Trophoblast cell (in vitro differentiated cells and primary cell): ENCODE measurements around the gene DAAM1.

Experiments used
- DNase-seq, 2 donors: peaks; one replicate each; pipeline ENCODE4 v3.0.0-alpha.2; 2016
- H2AFZ ChIP-seq: 2 replicates; pipeline ENCODE4 v1.6.1; 2013; ENCODE audit warnings: low read length, moderate library complexity, mild to moderate bottlenecking; ENCODE audit not compliant: insufficient read depth, poor library complexity
- H2AK5ac ChIP-seq: 2 replicates; pipeline ENCODE4 v1.6.1; 2013; ENCODE audit warnings: mild to moderate bottlenecking, low read length
- H2BK120ac ChIP-seq: 2 replicates; pipeline ENCODE4 v1.6.1; 2013; ENCODE audit warnings: low read length, mild to moderate bottlenecking, moderate library complexity; ENCODE audit not compliant: insufficient read depth, poor library complexity
- H2BK12ac ChIP-seq: 2 replicates; pipeline ENCODE4 v1.6.1; 2013; ENCODE audit warnings: mild to moderate bottlenecking, low read length, moderate library complexity
- H2BK5ac ChIP-seq: 2 replicates; pipeline ENCODE4 v1.6.1; 2013; ENCODE audit warnings: low read length, low read depth, moderate library complexity, mild to moderate bottlenecking; ENCODE audit not compliant: poor library complexity
- H3K14ac ChIP-seq: 2 replicates; pipeline ENCODE4 v1.6.1; 2013; ENCODE audit warnings: mild to moderate bottlenecking, low read length
- H3K18ac ChIP-seq: 2 replicates; pipeline ENCODE4 v1.6.1; 2013; ENCODE audit warnings: mild to moderate bottlenecking, low read length
- H3K23ac ChIP-seq: 2 replicates; pipeline ENCODE4 v1.6.1; 2013; ENCODE audit warnings: low read length
- H3K27ac ChIP-seq: 2 replicates; pipeline ENCODE4 v1.5.1; 2013; ENCODE audit warnings: low read depth, mild to moderate bottlenecking, inconsistent platforms, low read length, moderate library complexity
- H3K27me3 ChIP-seq: 2 replicates; pipeline ENCODE4 v1.6.1; 2013; ENCODE audit warnings: inconsistent platforms, mild to moderate bottlenecking, low read length, moderate library complexity; ENCODE audit not compliant: insufficient read depth
- H3K36me3 ChIP-seq, 2 experiments: 1 replicate in 1 of 2; 2 replicates in 1 of 2; pipeline ENCODE4 v1.6.1; 2013; ENCODE audit warnings: low read length in 2 of 2, mild to moderate bottlenecking in 2 of 2, moderate library complexity in 1 of 2; ENCODE audit not compliant: insufficient read depth in 2 of 2, control insufficient read depth in 1 of 2
- H3K4ac ChIP-seq: 2 replicates; pipeline ENCODE4 v1.6.1; 2013; ENCODE audit warnings: low read depth, mild to moderate bottlenecking, low read length, moderate library complexity
- H3K4me1 ChIP-seq, 2 experiments: 1 replicate in 1 of 2; 2 replicates in 1 of 2; pipeline ENCODE4 v1.6.1; 2013; ENCODE audit warnings: low read length in 2 of 2, mild to moderate bottlenecking in 2 of 2, moderate library complexity in 1 of 2; ENCODE audit not compliant: insufficient read depth in 2 of 2, control insufficient read depth in 1 of 2
- H3K4me2 ChIP-seq: 2 replicates; pipeline ENCODE4 v1.6.1; 2013; ENCODE audit warnings: inconsistent platforms, mild to moderate bottlenecking, low read length, moderate library complexity
- H3K4me3 ChIP-seq: 2 replicates; pipeline ENCODE4 v1.5.1; 2013; ENCODE audit warnings: mild to moderate bottlenecking, low read depth, low read length, inconsistent platforms
- H3K79me1 ChIP-seq: one replicate; pipeline ENCODE4 v1.6.1; 2013; ENCODE audit warnings: low read length
- H3K79me2 ChIP-seq: 2 replicates; pipeline ENCODE4 v1.6.1; 2013; ENCODE audit warnings: low read length, mild to moderate bottlenecking; ENCODE audit not compliant: control insufficient read depth, insufficient read depth, poor library complexity
- H3K9ac ChIP-seq: 2 replicates; pipeline ENCODE4 v1.6.1; 2013; ENCODE audit warnings: mild to moderate bottlenecking, low read length
- H3K9me3 ChIP-seq: 2 replicates; pipeline ENCODE4 v1.6.1; 2013; ENCODE audit warnings: low read depth, mild to moderate bottlenecking, control low read depth, inconsistent platforms, low read length; ENCODE audit not compliant: insufficient read depth
- H4K12ac ChIP-seq: 2 replicates; pipeline ENCODE4 v1.6.1; 2013; ENCODE audit warnings: low read depth, mild to moderate bottlenecking, low read length, moderate library complexity
- H4K8ac ChIP-seq: 2 replicates; pipeline ENCODE4 v1.6.1; 2013; ENCODE audit warnings: low read depth, mild to moderate bottlenecking, low read length, moderate library complexity
- H4K91ac ChIP-seq: one replicate; pipeline ENCODE4 v1.6.1; 2013; ENCODE audit warnings: low read depth, mild to moderate bottlenecking, low read length, moderate library complexity
- WGBS: extraction: QIAGEN DNeasy Blood & Tissue Kit; methylation state at CpG from one replicate; pipeline ENCODE4 v1.1.7; 2013; ENCODE audit warnings: missing lambda C conversion rate; ENCODE audit not compliant: insufficient read length, insufficient coverage; ENCODE audit errors: extremely low coverage; 5-methylcytosine and 5-hydroxymethylcytosine counted together

DAAM1 gene

DNA sequence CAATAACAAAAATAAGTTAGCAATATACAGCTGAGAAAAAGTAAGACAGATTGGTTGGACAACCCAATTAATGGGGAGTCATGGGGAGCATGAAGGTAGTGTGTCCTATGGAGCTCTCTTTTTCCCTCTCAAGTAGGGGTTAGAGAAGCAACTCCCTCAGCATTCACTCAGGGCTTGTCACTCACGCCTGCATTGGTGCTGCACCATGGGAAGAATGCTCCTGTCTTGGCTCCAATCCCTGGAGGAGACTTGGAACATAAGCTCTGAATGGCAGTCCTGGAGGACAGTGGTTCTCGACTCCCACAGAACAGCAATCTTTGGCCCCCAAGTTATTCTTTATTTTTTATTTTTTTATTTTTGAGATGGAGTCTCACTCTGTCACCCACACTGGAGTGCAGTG, 113.8 kb downstream of the DAAM1 start:
- Histone ChIP-seq H3K18ac (no peak overlapping the region), H3K4me1 (peaks cover 16 to 24% of the 10 kb centered on the region in 2 experiments)

GRCh38 chr14:59303216-59303615, 114.7 kb downstream of the DAAM1 start:
- WGBS, result no CpG with 5 or more reads among the region's 2 CpGs
- Histone ChIP-seq H3K4me2 (no peak overlapping the region), H3K36me3 (peaks cover 0 to 1% of the 10 kb centered on the region in 2 experiments), H3K79me1 (peaks cover 23% of the 10 kb centered on the region), H3K4me1 (peaks cover 16 to 24% of the 10 kb centered on the region in 2 experiments), H3K4ac (no peak overlapping the region), H3K27ac (peak overlapping the region; percentile 44), H3K27me3 (no peaks in the 10 kb centered on the region), H3K18ac (no peak overlapping the region), H3K79me2 (peaks cover 1% of the 10 kb centered on the region), H4K8ac (no peak overlapping the region), H2BK120ac (peak overlapping the region; percentile 69), H4K12ac (no peak overlapping the region), H2BK12ac (no peak overlapping the region), H3K23ac (no peak overlapping the region), H3K4me3 (no peak overlapping the region), H4K91ac (peak overlapping the region; percentile 31), H2AK5ac (no peak overlapping the region), H2AFZ (no peak overlapping the region), H3K14ac (no peak overlapping the region), H2BK5ac (peak overlapping the region; percentile 48), H3K9ac (no peak overlapping the region), H3K9me3 (no peaks in the 10 kb centered on the region)
- peak in 1 of 2 donors; percentile 53 for DNase-seq

More for the DNA sequence above, 113.8 kb downstream of the DAAM1 start:
- peaks cover 0 to 1% of the 10 kb centered on the region in 2 experiments for H3K36me3 ChIP-seq
- no peak overlapping the region for H3K4me2 ChIP-seq
- WGBS, result no CpG with 5 or more reads among the region's 2 CpGs
- H3K14ac ChIP-seq, result no peak overlapping the region
- H3K27ac ChIP-seq, result no peak overlapping the region
- H3K4ac ChIP-seq, result no peak overlapping the region
- H2AK5ac ChIP-seq, result peak overlapping the region; percentile 60
- no peaks in the 10 kb centered on the region for H3K9me3 ChIP-seq
- H3K79me1 ChIP-seq, result peaks cover 23% of the 10 kb centered on the region
- peak overlapping the region; percentile 18 for H2BK12ac ChIP-seq
- H4K8ac ChIP-seq, result no peak overlapping the region
- H2BK5ac ChIP-seq, result peak overlapping the region; percentile 12
- peaks cover 1% of the 10 kb centered on the region for H3K79me2 ChIP-seq
- H2AFZ ChIP-seq, result no peak overlapping the region
- no peak overlapping the region for H3K4me3 ChIP-seq
- no peak overlapping the region for H3K23ac ChIP-seq
- no peak overlapping the region for H4K12ac ChIP-seq
- peak overlapping the region; percentile 15 for H2BK120ac ChIP-seq
- peak overlapping the region; percentile 31 for H4K91ac ChIP-seq
- H3K27me3 ChIP-seq, result no peaks in the 10 kb centered on the region
- H3K9ac ChIP-seq, result no peak overlapping the region
- DNase-seq, result no peak

- Histone ChIP-seq H3K4me2 (peak overlapping the region; percentile 35), H4K12ac (no peak overlapping the region), H3K36me3 (peaks cover 0 to 1% of the 10 kb centered on the region in 2 experiments), H3K4me1 (peaks cover 20 to 27% of the 10 kb centered on the region in 2 experiments), H3K23ac (no peak overlapping the region), H4K8ac (no peak overlapping the region), H2BK120ac (peak overlapping the region; percentile 46), H2BK12ac (peak overlapping the region; percentile 77), H3K4ac (peak overlapping the region; percentile 52), H2BK5ac (peak overlapping the region; percentile 38), H3K4me3 (no peak overlapping the region), H3K9me3 (no peaks in the 10 kb centered on the region), H3K79me1 (peaks cover 28% of the 10 kb centered on the region), H4K91ac (peak overlapping the region; percentile 46), H3K27ac (peak overlapping the region; percentile 89), H3K9ac (no peak overlapping the region), H3K27me3 (no peaks in the 10 kb centered on the region), H2AK5ac (peak overlapping the region; percentile 84), H3K79me2 (peaks cover 1% of the 10 kb centered on the region), H2AFZ (no peak overlapping the region), H3K14ac (peak overlapping the region; percentile 56), H3K18ac (peak overlapping the region; percentile 64)
- DNase-seq, result no peak
These were observed 116.8 kb downstream of the DAAM1 start for GRCh38 chr14:59305231-59305630.

- Histone ChIP-seq H3K79me2 (peaks cover 1% of the 10 kb centered on the region), H4K8ac (no peak overlapping the region), H3K4ac (peak overlapping the region; percentile 33), H2BK120ac (peak overlapping the region; percentile 85), H3K4me1 (peaks cover 20 to 27% of the 10 kb centered on the region in 2 experiments), H3K9ac (no peak overlapping the region), H3K4me2 (peak overlapping the region; percentile 35), H3K27ac (peak overlapping the region; percentile 89), H4K12ac (no peak overlapping the region), H3K18ac (no peak overlapping the region), H3K36me3 (peaks cover 0 to 1% of the 10 kb centered on the region in 2 experiments), H3K27me3 (no peaks in the 10 kb centered on the region), H3K9me3 (no peaks in the 10 kb centered on the region), H3K79me1 (peaks cover 28% of the 10 kb centered on the region), H2AFZ (no peak overlapping the region), H3K4me3 (no peak overlapping the region), H3K14ac (peak overlapping the region; percentile 2), H2BK5ac (peak overlapping the region; percentile 90), H4K91ac (peak overlapping the region; percentile 56), H3K23ac (no peak overlapping the region), H2BK12ac (no peak overlapping the region), H2AK5ac (no peak overlapping the region)
- WGBS, result no CpG with 5 or more reads among the region's 1 CpG
- DNase-seq, result peak in 1 of 2 donors; percentile 64
These were observed 117.5 kb downstream of the DAAM1 start for GRCh38 chr14:59305836-59306555.
